ENCODE results near the gene TPI1. TPM values are rescaled to one million over a fixed set of nuclear protein-coding genes. Genes with fewer than 3 reads are reported as not detected.

TPI1 gene
- total and polyA plus RNA-seq, 2 of the 8 experiments (the other 6 are each of a cell fraction or from before 2014, with no cell fraction given), result 910 to 3,018 TPM

DNA sequence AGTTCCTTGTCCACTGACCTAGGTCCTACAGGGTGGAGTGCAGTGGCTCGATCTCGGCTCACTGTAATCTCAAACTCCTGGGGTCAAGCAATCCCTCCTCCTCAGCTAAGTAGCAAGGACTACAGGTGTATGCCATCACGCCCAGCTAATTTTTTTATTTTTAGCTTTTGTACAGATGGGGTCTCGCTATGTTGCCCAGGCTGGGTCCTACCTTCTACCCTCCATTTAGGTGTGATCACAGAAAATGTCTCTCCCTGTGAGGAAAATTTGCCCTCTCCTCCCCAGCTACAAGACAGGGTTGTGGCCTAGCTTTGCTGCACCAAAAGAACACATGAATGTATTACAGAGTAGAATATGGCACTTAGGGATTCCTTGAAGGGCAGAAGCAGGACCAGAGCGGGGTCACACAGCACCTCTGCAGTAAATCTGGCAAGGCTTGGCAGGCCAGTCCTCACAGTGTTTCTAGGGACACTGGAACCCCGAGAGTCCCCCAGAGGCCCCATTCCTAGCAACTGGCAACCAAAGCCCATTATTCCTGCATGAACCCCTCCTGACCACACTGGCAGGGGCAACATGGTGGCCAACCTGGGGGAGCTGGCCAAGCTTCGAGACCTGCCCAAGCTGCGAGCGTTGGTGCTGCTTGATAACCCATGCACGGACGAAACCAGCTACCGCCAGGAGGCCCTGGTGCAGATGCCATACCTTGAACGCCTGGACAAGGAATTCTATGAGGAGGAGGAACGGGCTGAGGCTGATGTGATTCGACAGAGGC is 45.0 kb downstream of the TPI1 start:
- H3K36me3 ChIP-seq (ENCODE audit: control insufficient read depth in 2 of 4, insufficient read depth in 4 of 4, low read length in 3 of 4), result peaks cover 7 to 17% (median 10%) of the 10 kb centered on the region in 4 experiments; a peak in 6 of 8 replicates
- no peak overlapping the region for H3K23ac ChIP-seq (ENCODE audit: insufficient read length)
- H3K18ac ChIP-seq (ENCODE audit: extremely low read depth, low read length), result 0 out of 2 replicates have a peak overlapping the region, but pooled peaks have one; percentile 24
- no peak overlapping the region for H3K27ac ChIP-seq (ENCODE audit: low read depth, low read length)
- H4K20me1 ChIP-seq (replicated peaks in 1 of 2; ENCODE audit: control insufficient read depth in 1 of 2, insufficient read depth in 2 of 2, low read length in 2 of 2), result no peaks in the 10 kb centered on the region
- DNase-seq (ENCODE audit: low read depth in 1 of 2, low spot score in 2 of 2) (no peak), FAIRE-seq (no peak)
- H2BK5ac ChIP-seq (ENCODE audit: low read depth, low read length), result no peak overlapping the region
- 0 out of 2 replicates have a peak overlapping the region, but pooled peaks have one; percentile 28 for H2AK5ac ChIP-seq (ENCODE audit: low read depth, low read length)
- no peak overlapping the region for H4K91ac ChIP-seq (replicated peaks; ENCODE audit: insufficient read length, low read length)
- no peak overlapping the region for H3K56ac ChIP-seq (replicated peaks; ENCODE audit: insufficient read length, low read depth, low read length)
- H2AFZ ChIP-seq (ENCODE audit: low read length), result no peak overlapping the region
- 0 out of 2 replicates have a peak overlapping the region, but pooled peaks have one; percentile 61 for H2BK15ac ChIP-seq (ENCODE audit: low read length)
- no peak overlapping the region for H3K4me2 ChIP-seq (ENCODE audit: insufficient read depth in 1 of 2, low read depth in 2 of 2, low read length in 2 of 2)
- H3K4me1 ChIP-seq (replicated peaks in 1 of 4; ENCODE audit: control insufficient read depth in 3 of 4, insufficient read depth in 4 of 4, low read length in 3 of 4), result peaks cover 0 to 18% (median 9%) of the 10 kb centered on the region in 4 experiments; a peak in 6 of 7 replicates
- no peak overlapping the region for H2BK120ac ChIP-seq (replicated peaks; ENCODE audit: low read depth, low read length)
- H3K79me2 ChIP-seq (ENCODE audit: control insufficient read depth in 1 of 2, insufficient read depth in 2 of 2, low read length in 2 of 2), result peaks cover 0 to 9% of the 10 kb centered on the region in 2 experiments; a peak in 1 of 4 replicates
- no peak overlapping the region for H3K9ac ChIP-seq (replicated peaks in 1 of 4; ENCODE audit: extremely low read depth in 1 of 4, low read depth in 3 of 4, low read length in 3 of 4)
- H3K23me2 ChIP-seq (ENCODE audit: low read depth, low read length), result peaks cover 11% of the 10 kb centered on the region; the same call in 1 of the 2 replicates
- CTCF ChIA-PET (ENCODE audit: partially characterized antibody), result interaction anchor here (0.7 to 3.8 kb wide), 13 partner anchors 10 to 77 kb away, joined by 3 to 20 read pairs (median 4); partner anchors contain the start of gene SPSB2
- TF ChIP-seq KDM1A (IDR thresholded peaks at IDR 0.05; ENCODE audit: borderline replicate concordance, low read length), result 0 out of 2 replicates have a peak, but pooled peaks have one; percentile 16
- TF ChIP-seq SRF (IDR thresholded peaks at IDR 0.05; ENCODE audit: low read depth, low read length), result no peak
- no peaks in the 10 kb centered on the region for H3K9me3 ChIP-seq (ENCODE audit: insufficient read depth in 2 of 2, low read depth in 1 of 2, low read length in 1 of 2)
- H3K4me3 ChIP-seq (ENCODE audit: extremely low read depth in 1 of 4, insufficient read depth in 2 of 4, low read depth in 3 of 4, low read length in 4 of 4), result no peak overlapping the region
- H4K8ac ChIP-seq (ENCODE audit: extremely low read depth, insufficient read depth, low read length), result no peak overlapping the region
- H2BK20ac ChIP-seq (ENCODE audit: low read length), result no peak overlapping the region
- POLR2A ChIA-PET (ENCODE audit: partially characterized antibody), result interaction anchor here (1.4 to 39.6 kb wide), 6 partner anchors 8 to 66 kb away, joined by 4 to 1027 read pairs (median 128); partner anchors contain the start of genes ATN1, C12orf57, LRRC23 and PTPN6
- WGBS, 2 experiments (ENCODE audit: extremely low coverage in 1 of 2, insufficient coverage in 1 of 2, insufficient read length in 1 of 2, insufficient replicate concordance in 2 of 2, low coverage in 1 of 2, low lambda C conversion rate in 2 of 2, missing lambda C conversion rate in 1 of 2), result 89% methylated on average over 15 of the region's 15 CpGs; no CpG with 5 or more reads in 1 of the 2 experiments
- H3K27me3 ChIP-seq (replicated peaks in 1 of 4; ENCODE audit: control insufficient read depth in 3 of 4, extremely low read depth in 1 of 4, insufficient read depth in 3 of 4, low read length in 3 of 4), result no peaks in the 10 kb centered on the region
- no peak overlapping the region for H4K5ac ChIP-seq (ENCODE audit: insufficient read length, low read depth, low read length)
- no peak overlapping the region for H3K4ac ChIP-seq (replicated peaks; ENCODE audit: insufficient read length, low read depth, low read length)
- peak overlapping the region; percentile 75; the same call in 1 of the 2 replicates for H2BK12ac ChIP-seq (ENCODE audit: low read depth, low read length)
- H3K79me1 ChIP-seq (ENCODE audit: low read depth, low read length), result peaks cover 4% of the 10 kb centered on the region
- H3K14ac ChIP-seq (ENCODE audit: insufficient read length), result no peak overlapping the region

Data from H1 (cell line).